CD4-positive, CD25-positive, alpha-beta regulatory T cell (primary cell): ENCODE data around the gene KLHL2. TPM values are rescaled to one million over a fixed set of nuclear protein-coding genes. Genes with fewer than 3 reads are reported as not detected.
"Not testable (repeated sequence)": the region's sequence is repeated elsewhere in the genome, so short reads cannot be mapped to it uniquely, and the experiment has no call there.

Experiments used
- ATAC-seq, 2 donors: fragments of 150-1000 bp; cut with Tn5 transposase; one replicate each; pipeline ENCODE4 v1.10.0; 2021; ENCODE audit warnings: low read depth in 2 of 2, moderate number of reproducible peaks in 2 of 2, moderate library complexity in 1 of 2
- DNase-seq, 3 donors: peaks; one replicate each; pipeline versions ENCODE4 v3.0.0 to v3.0.0-alpha.2; 2012 to 2022; ENCODE audit warnings: mixed read lengths in 1 of 3
- H3K27ac ChIP-seq: one replicate; pipeline ENCODE4 v1.7.0; 2013; ENCODE audit warnings: mild to moderate bottlenecking, low read length; ENCODE audit not compliant: insufficient read depth, poor library complexity, severe bottlenecking
- H3K27me3 ChIP-seq: one replicate; pipeline ENCODE4 v1.7.0; 2013; ENCODE audit warnings: low read length; ENCODE audit not compliant: control insufficient read depth, insufficient read depth
- H3K36me3 ChIP-seq: one replicate; pipeline ENCODE4 v1.7.0; 2013; ENCODE audit warnings: mild to moderate bottlenecking, low read length, moderate library complexity; ENCODE audit not compliant: control insufficient read depth, insufficient read depth
- H3K4me1 ChIP-seq: 2 replicates; pipeline ENCODE4 v1.7.0; 2013; ENCODE audit warnings: mild to moderate bottlenecking, low read length; ENCODE audit not compliant: insufficient read depth, control insufficient read depth, poor library complexity, severe bottlenecking
- H3K4me3 ChIP-seq: one replicate; pipeline ENCODE4 v1.7.0; 2013; ENCODE audit warnings: low read depth, mild to moderate bottlenecking, low read length, moderate library complexity
- H3K9me3 ChIP-seq, 2 experiments: 1 replicate in 1 of 2; 2 replicates in 1 of 2; pipeline ENCODE4 v1.7.0; 2013; ENCODE audit warnings: low read length in 2 of 2, mild to moderate bottlenecking in 1 of 2, moderate library complexity in 1 of 2; ENCODE audit not compliant: control insufficient read depth in 2 of 2
- H3K27ac Mint-ChIP-seq, 3 donors: one replicate each; pipeline ENCODE4 v1.8.0; 2020 to 2022; ENCODE audit warnings: mild to moderate bottlenecking in 3 of 3, mixed read lengths in 3 of 3, moderate library complexity in 2 of 3
- H3K27me3 Mint-ChIP-seq: one replicate; pipeline ENCODE4 v1.8.0; 2022; ENCODE audit warnings: mild to moderate bottlenecking, mixed read lengths
- H3K36me3 Mint-ChIP-seq: one replicate; pipeline ENCODE4 v1.8.0; 2020; ENCODE audit warnings: mixed read lengths
- H3K4me1 Mint-ChIP-seq, 4 donors: one replicate each; pipeline ENCODE4 v1.8.0; 2020 to 2022; ENCODE audit warnings: mixed read lengths in 4 of 4, mild to moderate bottlenecking in 1 of 4
- H3K4me3 Mint-ChIP-seq, 4 donors: one replicate each; pipeline ENCODE4 v1.8.0; 2020 to 2022; ENCODE audit warnings: mild to moderate bottlenecking in 4 of 4, mixed read lengths in 4 of 4, moderate library complexity in 3 of 4
- H3K9me3 Mint-ChIP-seq, 7 donors: one replicate each; pipeline ENCODE4 v1.8.0; 2020 to 2022; ENCODE audit warnings: mixed read lengths in 7 of 7, mild to moderate bottlenecking in 3 of 7, moderate library complexity in 2 of 7
- polyA plus RNA-seq, 4 donors: library from polyadenylated mRNA; unstranded; fragments of 300-500 nt; fragmentation: Illumina TruSeq; gene quantifications; one replicate each; pipeline ENCODE4 v1.2.3, GENCODE V29; 2021
- total RNA-seq: library from RNA; stranded (reverse); gene quantifications from one replicate; pipeline ENCODE4 v1.2.3, GENCODE V29; 2022

The KLHL2 gene
- total and polyA plus RNA-seq, 5 donors from 2014 or later: 7.1 to 31.2 (median 10.2) TPM

DNA sequence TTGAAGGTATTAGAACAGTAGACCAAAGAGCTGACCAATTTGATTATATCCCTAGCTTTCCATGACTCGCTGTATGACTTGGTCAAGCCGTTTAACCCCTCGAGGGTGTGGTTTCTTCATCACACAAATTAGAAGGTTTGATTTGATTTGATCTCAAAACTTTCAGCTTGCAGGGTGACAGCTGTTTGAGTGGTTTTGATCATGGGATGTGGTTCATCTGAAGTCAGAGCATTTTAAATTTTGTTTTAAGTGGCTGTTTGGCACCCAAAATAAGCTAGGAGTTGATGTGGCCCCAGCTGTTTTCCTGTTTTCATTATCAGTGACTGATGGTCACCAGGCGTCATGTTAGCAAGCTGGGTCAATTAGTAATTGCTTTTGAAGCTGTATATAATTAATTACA, 52.4 kb downstream of the KLHL2 start:
- Mint-ChIP-seq H3K27ac (peak overlapping the region; percentile 75 to 86 (median 85)), H3K4me1 (peaks cover 28 to 61% (median 44%) of the 10 kb centered on the region in 4 donors), H3K4me3 (peak overlapping the region; percentile 34 to 77 (median 50))
- not testable (repeated sequence) for H3K36me3 ChIP-seq, H3K36me3 Mint-ChIP-seq, H3K27me3 ChIP-seq, ATAC-seq, H3K27me3 Mint-ChIP-seq, H3K9me3 Mint-ChIP-seq, H3K9me3 ChIP-seq
- Histone ChIP-seq H3K4me3 (peak overlapping the region; percentile 44), H3K27ac (peak overlapping the region; percentile 19), H3K4me1 (peaks cover 26% of the 10 kb centered on the region)
- peak in 2 of 3 donors; percentile 32 to 58 for DNase-seq

DNA sequence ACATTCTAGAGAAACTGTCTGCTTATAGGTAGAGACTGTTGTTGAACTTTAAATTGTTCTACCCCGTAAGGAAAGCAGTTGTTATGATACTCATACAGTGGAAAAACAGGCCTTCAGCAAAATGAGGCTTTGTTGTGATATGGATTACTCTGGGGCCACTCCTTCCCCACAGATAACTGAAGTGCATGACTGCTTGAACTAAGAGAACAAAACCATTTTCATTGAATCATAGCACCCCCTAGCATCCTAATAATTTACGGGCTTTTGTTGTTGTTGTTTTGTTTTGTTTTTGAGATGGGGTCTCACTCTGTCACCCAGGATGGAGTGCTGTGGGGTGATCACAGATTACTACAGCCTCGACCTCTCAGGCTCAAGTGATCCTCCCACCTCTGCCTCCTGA, 54.9 kb downstream of the KLHL2 start:
- H3K27ac ChIP-seq, ATAC-seq, H3K4me3 Mint-ChIP-seq, H3K36me3 ChIP-seq, DNase-seq, H3K9me3 ChIP-seq, H3K27me3 Mint-ChIP-seq, H3K4me3 ChIP-seq, H3K9me3 Mint-ChIP-seq, H3K27me3 ChIP-seq, H3K4me1 ChIP-seq: not testable (repeated sequence)
- H3K4me1 Mint-ChIP-seq: peaks cover 21 to 46% (median 29%) of the 10 kb centered on the region in 4 donors
- peak overlapping the region in 2 of 3 donors; percentile 14 to 37 for H3K27ac Mint-ChIP-seq
- peaks cover 15% of the 10 kb centered on the region for H3K36me3 Mint-ChIP-seq

DNA sequence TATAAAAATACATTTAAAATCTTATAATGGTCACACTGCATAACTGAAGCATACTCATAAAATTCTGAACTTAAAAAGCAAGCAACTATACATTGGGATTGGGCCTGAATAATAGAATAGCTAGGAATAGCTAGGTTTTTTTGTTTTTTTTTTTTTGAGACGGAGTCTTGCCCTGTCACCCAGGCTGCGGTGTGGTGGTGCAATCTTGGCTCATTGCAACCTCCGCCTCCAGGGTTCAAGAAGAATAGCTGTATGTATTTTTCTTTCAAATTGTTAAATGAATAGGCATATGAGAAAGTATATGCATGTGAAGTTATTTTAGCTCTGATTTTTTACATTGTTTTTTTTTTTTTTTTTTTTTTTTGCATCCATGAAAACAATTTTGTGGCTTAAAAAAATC, 56.1 kb downstream of the KLHL2 start:
- H3K36me3 ChIP-seq, ATAC-seq, H3K27me3 Mint-ChIP-seq, H3K27ac Mint-ChIP-seq, H3K27ac ChIP-seq, H3K9me3 ChIP-seq, H3K9me3 Mint-ChIP-seq, DNase-seq, H3K4me3 ChIP-seq, H3K4me3 Mint-ChIP-seq, H3K4me1 ChIP-seq, H3K27me3 ChIP-seq: not testable (repeated sequence)
- Mint-ChIP-seq H3K4me1 (peaks cover 22 to 41% (median 24%) of the 10 kb centered on the region in 4 donors), H3K36me3 (peaks cover 18% of the 10 kb centered on the region)

DNA sequence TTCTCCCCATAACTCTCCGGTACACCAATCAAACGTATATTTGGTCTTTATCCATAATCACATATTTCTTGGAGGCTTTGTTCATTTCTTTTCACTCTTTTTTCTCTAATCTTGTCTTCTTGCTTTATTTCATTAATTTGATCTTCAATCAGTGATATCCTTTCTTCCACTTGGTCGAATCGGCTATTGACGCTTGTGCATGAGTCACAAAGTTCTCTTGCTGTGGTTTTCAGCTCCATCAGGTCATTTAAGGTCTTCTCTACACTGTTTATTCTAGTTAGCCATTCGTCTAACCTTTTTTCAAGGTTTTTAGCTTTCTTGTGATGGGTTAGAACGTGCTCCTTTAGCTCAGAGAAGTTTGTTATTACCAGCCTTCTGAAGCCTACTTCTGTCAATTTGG, 62.6 kb downstream of the KLHL2 start:
- not testable (repeated sequence) for H3K9me3 Mint-ChIP-seq, H3K27me3 ChIP-seq, H3K4me1 ChIP-seq, H3K27me3 Mint-ChIP-seq, H3K27ac ChIP-seq, DNase-seq, H3K36me3 ChIP-seq, H3K9me3 ChIP-seq, ATAC-seq, H3K4me3 ChIP-seq
- Mint-ChIP-seq H3K4me1 (peaks cover 5 to 29% (median 23%) of the 10 kb centered on the region in 4 donors), H3K4me3 (peak overlapping the region in 1 of 4 donors; percentile 14), H3K36me3 (peaks cover 48% of the 10 kb centered on the region), H3K27ac (peak overlapping the region in 1 of 3 donors; percentile 69)

DNA sequence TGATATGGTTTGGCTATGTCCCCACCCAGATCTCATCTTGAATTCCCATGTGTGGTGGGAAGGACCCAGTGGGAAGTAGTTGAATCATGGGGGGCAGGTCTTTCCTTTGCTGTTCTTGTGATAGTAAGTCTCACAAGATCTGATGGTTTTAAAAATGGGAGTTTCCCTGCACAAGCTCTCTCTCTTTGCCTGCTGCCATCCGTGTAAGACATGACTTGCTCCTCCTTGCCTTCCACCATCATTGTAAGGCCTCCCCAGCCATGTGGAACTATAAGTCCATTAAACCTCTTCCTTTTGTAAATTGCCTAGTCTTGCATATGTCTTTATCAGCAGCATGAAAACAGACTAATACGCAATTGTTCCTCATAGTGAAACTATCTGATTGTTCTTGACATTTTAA, 66.1 kb downstream of the KLHL2 start:
- H3K4me3 Mint-ChIP-seq, H3K27me3 Mint-ChIP-seq, H3K27me3 ChIP-seq, H3K27ac ChIP-seq, H3K36me3 ChIP-seq, H3K4me1 ChIP-seq, H3K27ac Mint-ChIP-seq, DNase-seq, ATAC-seq, H3K9me3 ChIP-seq, H3K4me3 ChIP-seq, H3K9me3 Mint-ChIP-seq: not testable (repeated sequence)
- Mint-ChIP-seq H3K36me3 (peaks cover 34% of the 10 kb centered on the region), H3K4me1 (peaks cover 5 to 20% (median 15%) of the 10 kb centered on the region in 4 donors)

DNA sequence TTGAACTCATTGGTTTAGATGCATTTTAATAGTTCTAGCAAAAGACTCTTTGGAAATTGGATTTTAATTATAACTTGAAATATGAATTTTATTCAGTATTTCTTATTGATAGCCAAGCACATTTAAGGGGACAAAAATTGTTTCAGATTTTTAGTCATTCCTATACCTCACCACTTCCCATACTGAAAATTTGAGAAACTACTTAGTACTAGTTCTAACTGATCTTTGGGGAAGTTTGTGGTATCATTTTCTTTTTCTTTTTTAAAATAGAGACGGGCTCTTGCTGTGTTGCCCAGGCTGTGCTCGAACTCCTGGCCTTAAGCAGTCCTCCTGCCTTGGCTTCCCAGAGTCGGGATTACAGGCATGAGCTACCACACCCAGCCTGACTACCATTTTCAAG, 68.0 kb downstream of the KLHL2 start:
- Mint-ChIP-seq H3K4me1 (peaks cover 4 to 12% (median 7%) of the 10 kb centered on the region in 4 donors), H3K36me3 (peaks cover 31% of the 10 kb centered on the region)
- not testable (repeated sequence) for H3K4me1 ChIP-seq, H3K27me3 ChIP-seq, H3K27ac Mint-ChIP-seq, H3K4me3 ChIP-seq, H3K9me3 Mint-ChIP-seq, DNase-seq, H3K27ac ChIP-seq, H3K27me3 Mint-ChIP-seq, ATAC-seq, H3K4me3 Mint-ChIP-seq, H3K9me3 ChIP-seq
- H3K36me3 ChIP-seq: peaks cover 11% of the 10 kb centered on the region

DNA sequence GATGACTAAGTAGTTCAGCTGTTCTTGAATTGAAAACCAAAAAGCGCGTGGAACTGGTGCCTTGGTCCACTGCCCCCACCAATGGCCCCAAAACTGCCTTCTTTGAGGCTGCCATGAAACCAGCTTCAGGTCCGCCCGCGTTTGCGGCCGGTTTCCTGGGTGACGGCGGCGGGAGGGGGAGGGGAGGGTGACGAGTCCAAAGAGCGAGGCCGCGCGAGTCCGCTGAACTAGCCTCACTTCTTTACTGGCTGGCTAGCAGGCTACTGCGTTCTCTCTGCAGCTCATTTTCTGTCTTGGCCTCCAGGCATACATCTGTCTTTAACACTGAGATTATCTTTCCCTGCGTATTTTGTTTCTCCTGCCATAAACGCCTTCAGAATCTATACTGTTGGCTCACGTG, 72.2 kb downstream of the KLHL2 start:
- H3K4me1 ChIP-seq, H3K4me3 Mint-ChIP-seq, DNase-seq, H3K27me3 ChIP-seq, H3K27ac ChIP-seq, H3K9me3 Mint-ChIP-seq, ATAC-seq, H3K27ac Mint-ChIP-seq, H3K4me3 ChIP-seq, H3K27me3 Mint-ChIP-seq, H3K4me1 Mint-ChIP-seq, H3K9me3 ChIP-seq, H3K36me3 ChIP-seq: not testable (repeated sequence)
- peaks cover 27% of the 10 kb centered on the region for H3K36me3 Mint-ChIP-seq

DNA sequence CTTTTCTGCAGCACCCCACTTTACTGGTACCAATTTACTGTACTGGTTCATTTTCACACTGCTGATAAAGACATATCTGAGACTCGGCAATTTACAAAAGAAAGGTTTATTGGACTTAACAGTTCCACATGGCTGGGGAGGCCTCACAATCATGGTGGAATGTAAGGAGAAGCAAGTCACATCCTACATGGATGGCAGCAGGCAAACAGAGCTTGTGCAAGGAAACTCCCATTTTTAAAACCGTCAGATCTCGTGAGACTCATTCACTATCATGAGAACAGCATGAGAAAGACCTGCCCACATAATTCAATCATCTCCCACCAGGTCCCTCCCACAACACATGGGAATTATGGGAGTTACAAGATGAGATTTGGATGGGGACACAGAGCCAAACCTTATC, 77.3 kb downstream of the KLHL2 start:
- H3K4me1 Mint-ChIP-seq: peaks cover 34 to 48% (median 42%) of the 10 kb centered on the region in 4 donors
- H3K27ac ChIP-seq, H3K4me3 ChIP-seq, H3K27me3 Mint-ChIP-seq, H3K4me1 ChIP-seq, DNase-seq, ATAC-seq, H3K4me3 Mint-ChIP-seq, H3K9me3 ChIP-seq, H3K27me3 ChIP-seq, H3K9me3 Mint-ChIP-seq, H3K36me3 ChIP-seq: not testable (repeated sequence)
- peak overlapping the region; percentile 8 to 27 (median 12) for H3K27ac Mint-ChIP-seq
- H3K36me3 Mint-ChIP-seq: peaks cover 23% of the 10 kb centered on the region
